Measurements from ENCODE around the gene SPANXN4. TPM values are rescaled to one million over a fixed set of nuclear protein-coding genes. Genes with fewer than 3 reads are reported as not detected.

The SPANXN4 gene
- total and polyA plus RNA-seq, 2 experiments from 2014 or later = not detected

- Histone ChIP-seq H3K4me3 (no peak overlapping the region), H2AFZ (no peak overlapping the region), H3K9me3 (ENCODE audit: low read depth) (no peaks in the 10 kb centered on the region), H3K36me3 (replicated peaks; ENCODE audit: insufficient read depth, low read depth) (no peaks in the 10 kb centered on the region), H3K9me2 (replicated peaks; ENCODE audit: insufficient read depth) (no peaks in the 10 kb centered on the region), H4K20me1 (ENCODE audit: insufficient read depth, poor library complexity, severe bottlenecking) (no peaks in the 10 kb centered on the region), H3K27ac (no peak overlapping the region), H3K79me2 (no peaks in the 10 kb centered on the region), H3K27me3 (no peaks in the 10 kb centered on the region), H3K4me2 (no peak overlapping the region), H3K4me1 (ENCODE audit: insufficient read depth) (no peaks in the 10 kb centered on the region)
- DNase-seq (ENCODE audit: low spot score) = no peak
- 81% methylated on average over 4 of the region's 4 CpGs for WGBS (ENCODE audit: low lambda C conversion rate, missing lambda C conversion rate)
- no peak for TF ChIP-seq EZH2 (IDR thresholded peaks at IDR 0.05; ENCODE audit: borderline replicate concordance)
- TF ChIP-seq EZH2phosphoT487 (IDR thresholded peaks at IDR 0.05; ENCODE audit: low read depth, severe bottlenecking, unreplicated experiment) = no peak
- no peak for TF ChIP-seq CTCF (IDR thresholded peaks at IDR 0.05; ENCODE audit: poor library complexity)
These were observed 32.4 kb downstream of the SPANXN4 start for GRCh38 chrX:143058120-143058519.

DNA sequence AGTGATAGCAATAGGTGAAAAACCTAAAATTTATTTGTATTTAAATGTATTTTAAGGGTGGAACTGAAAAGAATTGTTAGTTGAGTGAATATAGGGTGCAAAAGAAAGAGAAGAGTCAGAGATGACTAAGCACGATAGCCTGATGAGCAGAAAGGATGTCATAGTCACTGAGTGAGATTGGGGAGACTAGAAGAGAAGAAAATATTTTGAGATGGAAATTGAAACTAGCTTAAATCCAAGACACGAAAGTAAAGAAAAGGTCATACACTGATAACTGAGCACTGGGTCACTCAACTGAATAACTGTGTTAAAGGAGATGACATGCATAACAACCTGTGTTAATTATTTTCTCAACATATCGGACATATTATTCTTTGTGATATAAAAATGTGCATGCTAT is 55.5 kb downstream of the SPANXN4 start:
- WGBS (ENCODE audit: low lambda C conversion rate, missing lambda C conversion rate) = 79% methylated on average over 3 of the region's 3 CpGs

GRCh38 chrX:143082537-143082936 is 56.8 kb downstream of the SPANXN4 start:
- no peaks in the 10 kb centered on the region for H3K4me1 ChIP-seq (ENCODE audit: insufficient read depth)
- WGBS (ENCODE audit: low lambda C conversion rate, missing lambda C conversion rate) = 86% methylated on average over 2 of the region's 2 CpGs

More for the DNA sequence above, 55.5 kb downstream of the SPANXN4 start:
- DNase-seq (ENCODE audit: low spot score) = no peak
- Histone ChIP-seq H3K27ac (no peak overlapping the region), H2AFZ (no peak overlapping the region), H3K9me2 (replicated peaks; ENCODE audit: insufficient read depth) (no peaks in the 10 kb centered on the region), H3K4me2 (no peak overlapping the region), H4K20me1 (ENCODE audit: insufficient read depth, poor library complexity, severe bottlenecking) (no peaks in the 10 kb centered on the region), H3K4me3 (no peak overlapping the region), H3K4me1 (ENCODE audit: insufficient read depth) (no peaks in the 10 kb centered on the region), H3K27me3 (no peaks in the 10 kb centered on the region), H3K9me3 (ENCODE audit: low read depth) (no peaks in the 10 kb centered on the region), H3K36me3 (replicated peaks; ENCODE audit: insufficient read depth, low read depth) (no peaks in the 10 kb centered on the region), H3K79me2 (no peaks in the 10 kb centered on the region)
- TF ChIP-seq EZH2phosphoT487 (IDR thresholded peaks at IDR 0.05; ENCODE audit: low read depth, severe bottlenecking, unreplicated experiment) (no peak), CTCF (IDR thresholded peaks at IDR 0.05; ENCODE audit: poor library complexity) (no peak), EZH2 (IDR thresholded peaks at IDR 0.05; ENCODE audit: borderline replicate concordance) (no peak)

More at GRCh38 chrX:143082537-143082936, 56.8 kb downstream of the SPANXN4 start:
- DNase-seq (ENCODE audit: low spot score) = no peak
- no peak for TF ChIP-seq EZH2 (IDR thresholded peaks at IDR 0.05; ENCODE audit: borderline replicate concordance)
- Histone ChIP-seq H3K27me3 (no peaks in the 10 kb centered on the region), H3K27ac (no peak overlapping the region), H4K20me1 (ENCODE audit: insufficient read depth, poor library complexity, severe bottlenecking) (no peaks in the 10 kb centered on the region), H3K79me2 (no peaks in the 10 kb centered on the region), H3K36me3 (replicated peaks; ENCODE audit: insufficient read depth, low read depth) (no peaks in the 10 kb centered on the region), H3K9me3 (ENCODE audit: low read depth) (no peaks in the 10 kb centered on the region), H3K4me3 (no peak overlapping the region), H3K9me2 (replicated peaks; ENCODE audit: insufficient read depth) (no peaks in the 10 kb centered on the region), H2AFZ (no peak overlapping the region), H3K4me2 (no peak overlapping the region)
